H1 (cell line): ENCODE data around the gene ANKRD66. TPM values are rescaled to one million over a fixed set of nuclear protein-coding genes. Genes with fewer than 3 reads are reported as not detected.

ENCODE experiments used
- CTCF ChIA-PET: fragments of 300-600 bp; sonication (Branson Sonifier 250); formaldehyde crosslinking; loops from one replicate; lab custom pipeline; 2021; ENCODE audit not compliant: partially characterized antibody; lab: Charles Lee
- POLR2A ChIA-PET: fragments of 300-600 bp; sonication (Branson Sonifier 250); formaldehyde crosslinking; loops from one replicate; lab custom pipeline; 2021; ENCODE audit warnings: inconsistent platforms; ENCODE audit not compliant: partially characterized antibody; lab: Charles Lee
- DNase-seq, 2 experiments: peaks; one replicate each; pipeline versions ENCODE4 v3.0.0 to v3.0.0-alpha.2; 2010 to 2022; ENCODE audit warnings: low spot score in 2 of 2, low read depth in 1 of 2, mixed read lengths in 1 of 2
- FAIRE-seq: peaks from 2 replicates; lab custom pipeline; 2011; peaks lifted over from hg19 to GRCh38; lab: Jason Lieb, UNC
- H2AFZ ChIP-seq: 2 replicates; pipeline ENCODE4 v1.8.1; 2012; ENCODE audit warnings: low read length, inconsistent platforms
- H2AK5ac ChIP-seq: 2 replicates; pipeline ENCODE4 v1.6.1; 2013; ENCODE audit warnings: low read depth, low read length
- H2BK120ac ChIP-seq: replicated peaks from 2 replicates; pipeline ENCODE3; 2013; ENCODE audit warnings: low read depth, low read length, inconsistent platforms
- H2BK12ac ChIP-seq: 2 replicates; pipeline ENCODE4 v1.6.1; 2013; ENCODE audit warnings: low read depth, low read length
- H2BK15ac ChIP-seq: 2 replicates; pipeline ENCODE4 v1.6.1; 2013; ENCODE audit warnings: low read length
- H2BK20ac ChIP-seq: 2 replicates; pipeline ENCODE4 v1.6.1; 2013; ENCODE audit warnings: low read length
- H2BK5ac ChIP-seq: 2 replicates; pipeline ENCODE4 v1.6.1; 2013; ENCODE audit warnings: low read depth, low read length
- H3K14ac ChIP-seq: 2 replicates; pipeline ENCODE4 v1.6.1; 2013; ENCODE audit warnings: inconsistent platforms; ENCODE audit not compliant: insufficient read length
- H3K18ac ChIP-seq: 2 replicates; pipeline ENCODE4 v1.6.1; 2013; ENCODE audit warnings: low read length; ENCODE audit errors: extremely low read depth
- H3K23ac ChIP-seq: 2 replicates; pipeline ENCODE4 v1.6.1; 2013; ENCODE audit warnings: inconsistent platforms; ENCODE audit not compliant: insufficient read length
- H3K23me2 ChIP-seq: 2 replicates; pipeline ENCODE4 v1.6.1; 2013; ENCODE audit warnings: low read depth, low read length
- H3K27ac ChIP-seq: 2 replicates; pipeline ENCODE4 v1.6.1; 2011; ENCODE audit warnings: low read depth, low read length, inconsistent platforms
- H3K27me3 ChIP-seq, 4 experiments: replicated peaks in 1 of 4; 1 replicate in 1 of 4; 2 replicates in 3 of 4; pipeline versions ENCODE4 v1.6.1 to v1.8.1; 2011 to 2013; ENCODE audit warnings: low read length in 3 of 4, mild to moderate bottlenecking in 3 of 4, inconsistent platforms in 2 of 4, mixed read lengths in 2 of 4, moderate library complexity in 1 of 4; ENCODE audit not compliant: control insufficient read depth in 3 of 4, insufficient read depth in 3 of 4; ENCODE audit errors: extremely low read depth in 1 of 4
- H3K36me3 ChIP-seq, 4 experiments: 2 replicates each; pipeline versions ENCODE4 v1.6.1 to v1.8.1; 2011 to 2013; ENCODE audit warnings: mild to moderate bottlenecking in 4 of 4, low read length in 3 of 4, moderate library complexity in 2 of 4, control low read depth in 1 of 4, inconsistent platforms in 1 of 4; ENCODE audit not compliant: insufficient read depth in 4 of 4, control insufficient read depth in 2 of 4
- H3K4ac ChIP-seq: replicated peaks from 2 replicates; pipeline ENCODE3; 2013; ENCODE audit warnings: low read length, low read depth, mixed read lengths, inconsistent platforms; ENCODE audit not compliant: insufficient read length
- H3K4me1 ChIP-seq, 4 experiments: replicated peaks in 1 of 4; 1 replicate in 1 of 4; 2 replicates in 3 of 4; pipeline versions ENCODE4 v1.6.1 to v1.8.1; 2011 to 2013; ENCODE audit warnings: low read length in 3 of 4, inconsistent platforms in 2 of 4, mixed read lengths in 1 of 4; ENCODE audit not compliant: insufficient read depth in 4 of 4, control insufficient read depth in 3 of 4
- H3K4me2 ChIP-seq, 2 experiments: 2 replicates each; pipeline versions ENCODE4 v1.6.1 to v1.8.1; 2011 to 2013; ENCODE audit warnings: low read depth in 2 of 2, low read length in 2 of 2, control low read depth in 1 of 2, inconsistent platforms in 1 of 2, mild to moderate bottlenecking in 1 of 2; ENCODE audit not compliant: insufficient read depth in 1 of 2
- H3K4me3 ChIP-seq, 4 experiments: fragments of 200-600, 300-600 bp in 1 of 4; sonication (generic), shearing (Covaris generic), sonication (Bioruptor Twin) in 1 of 4; 2 replicates each; pipeline versions ENCODE4 v1.5.1 to v1.8.1; 2011 to 2016; ENCODE audit warnings: low read length in 4 of 4, low read depth in 3 of 4, control low read depth in 2 of 4, inconsistent platforms in 2 of 4, mild to moderate bottlenecking in 2 of 4, mixed read lengths in 1 of 4, moderate library complexity in 1 of 4; ENCODE audit not compliant: insufficient read depth in 2 of 4; ENCODE audit errors: extremely low read depth in 1 of 4
- H3K56ac ChIP-seq: replicated peaks from 2 replicates; pipeline ENCODE3; 2013; ENCODE audit warnings: low read depth, mild to moderate bottlenecking, mixed read lengths, low read length, inconsistent platforms; ENCODE audit not compliant: insufficient read length
- H3K79me1 ChIP-seq: 2 replicates; pipeline ENCODE4 v1.6.1; 2013; ENCODE audit warnings: low read depth, low read length, control low read depth
- H3K79me2 ChIP-seq, 2 experiments: 2 replicates each; pipeline versions ENCODE4 v1.6.1 to v1.8.1; 2012 to 2013; ENCODE audit warnings: low read length in 2 of 2, mild to moderate bottlenecking in 2 of 2, inconsistent platforms in 1 of 2; ENCODE audit not compliant: insufficient read depth in 2 of 2, control insufficient read depth in 1 of 2
- H3K9ac ChIP-seq, 4 experiments: replicated peaks in 1 of 4; 1 replicate in 1 of 4; 2 replicates in 3 of 4; pipeline versions ENCODE4 v1.6.1 to v1.8.1; 2011 to 2013; ENCODE audit warnings: low read depth in 3 of 4, low read length in 3 of 4, control low read depth in 2 of 4, mild to moderate bottlenecking in 2 of 4, moderate library complexity in 2 of 4, inconsistent platforms in 1 of 4; ENCODE audit errors: extremely low read depth in 1 of 4
- H3K9me3 ChIP-seq, 2 experiments: 2 replicates each; pipeline versions ENCODE4 v1.6.1 to v1.8.1; 2012 to 2013; ENCODE audit warnings: mild to moderate bottlenecking in 2 of 2, moderate library complexity in 2 of 2, control low read depth in 1 of 2, inconsistent platforms in 1 of 2, low read depth in 1 of 2, low read length in 1 of 2, mixed read lengths in 1 of 2; ENCODE audit not compliant: insufficient read depth in 2 of 2
- H4K20me1 ChIP-seq, 2 experiments: replicated peaks in 1 of 2; 2 replicates each; pipeline versions ENCODE3 to v1.8.1; 2011 to 2013; ENCODE audit warnings: inconsistent platforms in 2 of 2, low read length in 2 of 2, mild to moderate bottlenecking in 1 of 2; ENCODE audit not compliant: insufficient read depth in 2 of 2, control insufficient read depth in 1 of 2
- H4K5ac ChIP-seq: 2 replicates; pipeline ENCODE4 v1.6.1; 2013; ENCODE audit warnings: low read length, low read depth, mixed read lengths, inconsistent platforms; ENCODE audit not compliant: insufficient read length
- H4K8ac ChIP-seq: 2 replicates; pipeline ENCODE4 v1.8.0; 2013; ENCODE audit warnings: mild to moderate bottlenecking, moderate library complexity, low read length, inconsistent platforms; ENCODE audit not compliant: insufficient read depth; ENCODE audit errors: extremely low read depth
- H4K91ac ChIP-seq: replicated peaks from 2 replicates; pipeline ENCODE3; 2013; ENCODE audit warnings: low read length, mixed read lengths, inconsistent platforms; ENCODE audit not compliant: insufficient read length
- BCL11A ChIP-seq, 2 experiments: IDR thresholded peaks; one replicate each; pipeline ENCODE4 v1.6.1; 2011; ENCODE audit warnings: low read depth in 2 of 2, low read length in 2 of 2, mild to moderate bottlenecking in 2 of 2
- CHD1 ChIP-seq: IDR thresholded peaks from 2 replicates; pipeline ENCODE4 v1.6.1; 2012; ENCODE audit warnings: low read depth, low read length, improper control_type of control experiment
- EZH2 ChIP-seq: fragments of 200-600 bp; sonication (generic); IDR thresholded peaks from 2 replicates; pipeline ENCODE4 v1.7.1; 2012; ENCODE audit warnings: low read depth, mild to moderate bottlenecking, moderate library complexity, low read length, inconsistent platforms; ENCODE audit not compliant: severe bottlenecking
- KDM1A ChIP-seq: fragments of 200-600, 300-600 bp; sonication (generic); IDR thresholded peaks from 2 replicates; pipeline ENCODE4 v1.7.1; 2016; ENCODE audit warnings: mild to moderate bottlenecking, low read length, borderline replicate concordance
- MAFK ChIP-seq: IDR thresholded peaks from 2 replicates; pipeline ENCODE4 v1.6.1; 2012; ENCODE audit warnings: low read depth, mild to moderate bottlenecking, improper control_type of control experiment, low read length
- SIN3A ChIP-seq, 2 experiments: IDR thresholded peaks in 1 of 2; conservative IDR thresholded peaks in 1 of 2; 2 replicates each; pipeline ENCODE4 v1.6.1; 2011 to 2012; ENCODE audit warnings: low read length in 2 of 2, improper control_type of control experiment in 1 of 2, low read depth in 1 of 2, mild to moderate bottlenecking in 1 of 2
- SP2 ChIP-seq: IDR thresholded peaks from 2 replicates; pipeline ENCODE4 v1.6.1; 2012; ENCODE audit warnings: mild to moderate bottlenecking, low read length, inconsistent platforms
- TAF1 ChIP-seq: IDR thresholded peaks from 2 replicates; pipeline ENCODE4 v1.6.1; 2011; ENCODE audit warnings: mild to moderate bottlenecking, low read depth, low read length
- WGBS, 2 experiments: shearing (Covaris generic) in 1 of 2; methylation state at CpG; one replicate each; pipeline versions ENCODE4 v1.1.6 to v1.1.7; 2013 to 2015; ENCODE audit warnings: low lambda C conversion rate in 2 of 2, mixed read lengths in 2 of 2, inconsistent platforms in 1 of 2, low coverage in 1 of 2, missing lambda C conversion rate in 1 of 2; ENCODE audit not compliant: insufficient replicate concordance in 2 of 2, insufficient coverage in 1 of 2, insufficient read length in 1 of 2; ENCODE audit errors: extremely low coverage in 1 of 2, missing lambda C conversion rate in 1 of 2; 5-methylcytosine and 5-hydroxymethylcytosine counted together
- polyA plus RNA-seq, 7 experiments: library from polyadenylated mRNA; depleted of rRNA in 3 of 7; stranded (reverse) in 5 of 7; unstranded in 2 of 7; fragments of >200 nt in 5 of 7; fragments of 200-250 nt in 2 of 7; gene quantifications; 1 replicate in 5 of 7; 2 replicates in 1 of 7; 4 replicates in 1 of 7; pipeline versions ENCODE4 v1.2.1 to v1.2.3, GENCODE V29; 2011 to 2013; ENCODE audit warnings: missing spikeins in 2 of 7, mixed read lengths in 2 of 7
- total RNA-seq: library from RNA; stranded (reverse); fragmentation: NEBNext Ultra II Directional; extraction: Animal tissue kit (Norgen Biotek cat#: 25700); gene quantifications from 2 replicates; pipeline ENCODE4 v1.2.1, GENCODE V29; 2021
- TF ChIP-seq, protein P1 (sequence below), 3 experiments: IDR thresholded peaks; 1 replicate in 2 of 3; 2 replicates in 1 of 3; pipeline versions ENCODE4 v1.5.1 to v1.6.1; 2011; ENCODE audit warnings: low read length in 3 of 3, mild to moderate bottlenecking in 3 of 3, inconsistent platforms in 2 of 3, low read depth in 1 of 3, moderate library complexity in 1 of 3; ENCODE audit not compliant: insufficient read depth in 1 of 3; ENCODE audit errors: control extremely low read depth in 1 of 3
- TF ChIP-seq, protein P2 (sequence below): IDR thresholded peaks from 2 replicates; pipeline ENCODE4 v1.6.1; 2011; ENCODE audit warnings: low read length, improper control_type of control experiment

The ANKRD66 gene
- total and polyA plus RNA-seq, 2 of the 8 experiments (the other 6 are each of a cell fraction or from before 2014, with no cell fraction given), result 0.05 TPM; not detected in 1

DNA sequence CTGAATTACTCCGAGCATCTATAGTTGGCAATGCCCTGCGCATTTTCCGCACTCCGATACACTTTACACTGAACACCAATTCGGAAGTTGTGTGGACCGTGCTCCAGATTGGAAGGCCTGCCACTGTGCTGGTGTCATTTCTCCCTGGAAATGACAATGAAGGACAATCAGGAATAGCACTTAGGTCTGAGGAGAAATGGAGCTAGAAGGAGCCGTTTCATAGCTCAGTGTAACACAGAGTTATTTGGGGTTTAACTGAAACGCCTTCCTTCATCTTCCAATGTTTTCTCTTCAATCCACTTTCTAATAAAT lies 11.1 kb upstream of the ANKRD66 start:
- Histone ChIP-seq H2AK5ac (no peak overlapping the region), H3K4me3 (peak overlapping the region; percentile 58 to 72 (median 67)), H3K4me1 (peaks cover 0 to 3% (median 3%) of the 10 kb centered on the region in 4 experiments; a peak in 6 of 7 replicates), H3K56ac (no peak overlapping the region), H3K18ac (peak overlapping the region; percentile 57; the same call in 1 of the 2 replicates), H3K27ac (no peak overlapping the region), H2BK20ac (no peak overlapping the region), H3K36me3 (no peaks in the 10 kb centered on the region), H3K14ac (no peak overlapping the region), H3K27me3 (peaks cover 0 to 21% (median 14%) of the 10 kb centered on the region in 4 experiments; a peak in 5 of 7 replicates), H3K79me2 (no peaks in the 10 kb centered on the region), H2AFZ (peak overlapping the region; percentile 74), H2BK15ac (no peak overlapping the region), H3K23ac (no peak overlapping the region), H2BK5ac (no peak overlapping the region), H3K4me2 (peak overlapping the region; percentile 82 to 97), H4K5ac (no peak overlapping the region), H4K91ac (no peak overlapping the region), H2BK12ac (no peak overlapping the region), H4K8ac (peak overlapping the region; percentile 68; the same call in 1 of the 2 replicates), H2BK120ac (no peak overlapping the region), H3K79me1 (no peaks in the 10 kb centered on the region), H3K23me2 (peaks cover 15% of the 10 kb centered on the region), H3K9me3 (no peaks in the 10 kb centered on the region), H4K20me1 (no peaks in the 10 kb centered on the region), H3K9ac (peak overlapping the region in 3 of 4 experiments; percentile 43 to 49 (median 45); a peak in 4 of 7 replicates), H3K4ac (no peak overlapping the region)
- DNase-seq, result no peak
- ChIA-PET POLR2A (interaction anchor here (1.0 to 2.7 kb wide), 4 partner anchors 11 to 565 kb away, joined by 3 to 15 read pairs (median 5); partner anchors contain the start of genes ANKRD66 and ENPP5), CTCF (interaction anchor here (0.7 to 4.9 kb wide), 8 partner anchors 11 to 515 kb away, joined by 3 to 41 read pairs (median 4); partner anchors contain the start of gene ANKRD66)
- 37% methylated on average over 8 of the region's 8 CpGs; no CpG with 5 or more reads in 1 of the 2 experiments for WGBS, 2 experiments
- peak; percentile 7 for FAIRE-seq
- no peak for TF ChIP-seq MAFK
- TF ChIP-seq BCL11A (IDR thresholded peaks at IDR 0.05; ENCODE audit: low read depth in 2 of 2, low read length in 2 of 2), result no peak
- no peak for TF ChIP-seq SP2
- TF ChIP-seq, protein P1, sequence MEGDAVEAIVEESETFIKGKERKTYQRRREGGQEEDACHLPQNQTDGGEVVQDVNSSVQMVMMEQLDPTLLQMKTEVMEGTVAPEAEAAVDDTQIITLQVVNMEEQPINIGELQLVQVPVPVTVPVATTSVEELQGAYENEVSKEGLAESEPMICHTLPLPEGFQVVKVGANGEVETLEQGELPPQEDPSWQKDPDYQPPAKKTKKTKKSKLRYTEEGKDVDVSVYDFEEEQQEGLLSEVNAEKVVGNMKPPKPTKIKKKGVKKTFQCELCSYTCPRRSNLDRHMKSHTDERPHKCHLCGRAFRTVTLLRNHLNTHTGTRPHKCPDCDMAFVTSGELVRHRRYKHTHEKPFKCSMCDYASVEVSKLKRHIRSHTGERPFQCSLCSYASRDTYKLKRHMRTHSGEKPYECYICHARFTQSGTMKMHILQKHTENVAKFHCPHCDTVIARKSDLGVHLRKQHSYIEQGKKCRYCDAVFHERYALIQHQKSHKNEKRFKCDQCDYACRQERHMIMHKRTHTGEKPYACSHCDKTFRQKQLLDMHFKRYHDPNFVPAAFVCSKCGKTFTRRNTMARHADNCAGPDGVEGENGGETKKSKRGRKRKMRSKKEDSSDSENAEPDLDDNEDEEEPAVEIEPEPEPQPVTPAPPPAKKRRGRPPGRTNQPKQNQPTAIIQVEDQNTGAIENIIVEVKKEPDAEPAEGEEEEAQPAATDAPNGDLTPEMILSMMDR (IDR thresholded peaks at IDR 0.05; ENCODE audit: control extremely low read depth in 1 of 3, insufficient read depth in 1 of 3, low read depth in 1 of 3, low read length in 3 of 3), result no peak
- TF ChIP-seq, protein P2, sequence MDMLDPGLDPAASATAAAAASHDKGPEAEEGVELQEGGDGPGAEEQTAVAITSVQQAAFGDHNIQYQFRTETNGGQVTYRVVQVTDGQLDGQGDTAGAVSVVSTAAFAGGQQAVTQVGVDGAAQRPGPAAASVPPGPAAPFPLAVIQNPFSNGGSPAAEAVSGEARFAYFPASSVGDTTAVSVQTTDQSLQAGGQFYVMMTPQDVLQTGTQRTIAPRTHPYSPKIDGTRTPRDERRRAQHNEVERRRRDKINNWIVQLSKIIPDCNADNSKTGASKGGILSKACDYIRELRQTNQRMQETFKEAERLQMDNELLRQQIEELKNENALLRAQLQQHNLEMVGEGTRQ, result no peak
- no peak for TF ChIP-seq KDM1A
- no peak for TF ChIP-seq CHD1
- TF ChIP-seq EZH2, result no peak
- TF ChIP-seq TAF1, result no peak
- TF ChIP-seq SIN3A (conservative IDR thresholded peaks at IDR 0.05 in 1 of 2, IDR thresholded peaks at IDR 0.05 in 1 of 2; ENCODE audit: low read depth in 1 of 2, low read length in 2 of 2), result no peak
